Left ventricle myocardium inferior (tissue), 1 donor: ENCODE measurements around the gene CORO2A. TPM values are rescaled to one million over a fixed set of nuclear protein-coding genes. Genes with fewer than 3 reads are reported as not detected.

ENCODE experiments used
- DNase-seq: peaks from one replicate; pipeline ENCODE4 v3.0.0-alpha.2; 2020
- H3K27ac ChIP-seq: fragments of 200-600 bp; replicated peaks from 2 replicates; pipeline ENCODE4 v1.8.0; 2021
- H3K27me3 ChIP-seq: fragments of 200-600 bp; 2 replicates; pipeline ENCODE4 v1.8.0; 2021; ENCODE audit warnings: low read depth
- H3K36me3 ChIP-seq: fragments of 200-600 bp; 2 replicates; pipeline ENCODE4 v1.8.0; 2021
- H3K4me1 ChIP-seq: fragments of 200-600 bp; 2 replicates; pipeline ENCODE4 v1.8.0; 2021
- H3K4me3 ChIP-seq: fragments of 200-600 bp; 2 replicates; pipeline ENCODE4 v1.8.0; 2021; ENCODE audit warnings: mild to moderate bottlenecking, moderate library complexity
- H3K9me3 ChIP-seq: fragments of 200-600 bp; replicated peaks from 2 replicates; pipeline ENCODE4 v1.8.0; 2021
- intact Hi-C: fragments of 100-400 bp; cut with micrococcal nuclease; formaldehyde crosslinking; loops from one replicate; pipeline ENCODE4 v1.11.0; 2022
- total RNA-seq: library from RNA; stranded (reverse); fragmentation: NEBNext Ultra II Directional; extraction: Animal tissue kit (Norgen Biotek cat#: 25700); gene quantifications from one replicate; pipeline ENCODE4 v1.2.1, GENCODE V29; 2021
- TF ChIP-seq, protein P1 (sequence below): fragments of 200-600 bp; IDR thresholded peaks from 2 replicates; pipeline ENCODE4 v1.8.0; 2021; ENCODE audit warnings: antibody characterized with exemption, mild to moderate bottlenecking, borderline replicate concordance
- donor health status: DM: no; HTN: yes; CAD: no; lungs with severe emphysema.

CORO2A gene
- total RNA-seq, 1 donor from 2014 or later = 0.14 TPM

- Histone ChIP-seq H3K9me3 (peaks cover 14% of the 10 kb centered on the region), H3K4me3 (no peak overlapping the region), H3K27ac (peak overlapping the region; percentile 15), H3K4me1 (no peaks in the 10 kb centered on the region), H3K36me3 (peaks cover 8% of the 10 kb centered on the region), H3K27me3 (no peaks in the 10 kb centered on the region)
- DNase-seq = no peak
- TF ChIP-seq, protein P1, sequence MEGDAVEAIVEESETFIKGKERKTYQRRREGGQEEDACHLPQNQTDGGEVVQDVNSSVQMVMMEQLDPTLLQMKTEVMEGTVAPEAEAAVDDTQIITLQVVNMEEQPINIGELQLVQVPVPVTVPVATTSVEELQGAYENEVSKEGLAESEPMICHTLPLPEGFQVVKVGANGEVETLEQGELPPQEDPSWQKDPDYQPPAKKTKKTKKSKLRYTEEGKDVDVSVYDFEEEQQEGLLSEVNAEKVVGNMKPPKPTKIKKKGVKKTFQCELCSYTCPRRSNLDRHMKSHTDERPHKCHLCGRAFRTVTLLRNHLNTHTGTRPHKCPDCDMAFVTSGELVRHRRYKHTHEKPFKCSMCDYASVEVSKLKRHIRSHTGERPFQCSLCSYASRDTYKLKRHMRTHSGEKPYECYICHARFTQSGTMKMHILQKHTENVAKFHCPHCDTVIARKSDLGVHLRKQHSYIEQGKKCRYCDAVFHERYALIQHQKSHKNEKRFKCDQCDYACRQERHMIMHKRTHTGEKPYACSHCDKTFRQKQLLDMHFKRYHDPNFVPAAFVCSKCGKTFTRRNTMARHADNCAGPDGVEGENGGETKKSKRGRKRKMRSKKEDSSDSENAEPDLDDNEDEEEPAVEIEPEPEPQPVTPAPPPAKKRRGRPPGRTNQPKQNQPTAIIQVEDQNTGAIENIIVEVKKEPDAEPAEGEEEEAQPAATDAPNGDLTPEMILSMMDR = no peak
- intact Hi-C loops = no loop called here
These were observed 88.0 kb downstream of the CORO2A start for GRCh38 chr9:98104445-98104881.

DNA sequence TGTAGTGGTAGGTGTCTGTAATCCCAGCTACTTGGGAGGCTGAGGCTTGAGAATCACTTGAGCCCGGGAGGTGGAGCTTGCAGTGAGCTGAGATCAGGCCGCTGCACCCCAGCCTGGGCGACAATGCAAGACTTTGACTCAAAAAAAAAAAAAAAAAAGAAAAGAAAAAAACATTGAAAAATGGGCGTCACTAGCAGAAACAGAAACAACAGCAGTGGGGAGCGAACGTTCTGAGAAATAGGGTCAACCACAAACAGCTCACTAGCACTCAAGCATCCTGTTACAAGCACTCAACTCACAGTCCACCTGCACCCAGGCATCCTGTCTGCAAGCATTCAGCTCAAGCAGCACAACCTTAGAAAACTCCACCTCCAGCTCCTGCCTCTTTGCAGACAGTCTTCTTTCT, 90.6 kb downstream of the CORO2A start:
- H3K4me1 ChIP-seq = no peaks in the 10 kb centered on the region

DNA sequence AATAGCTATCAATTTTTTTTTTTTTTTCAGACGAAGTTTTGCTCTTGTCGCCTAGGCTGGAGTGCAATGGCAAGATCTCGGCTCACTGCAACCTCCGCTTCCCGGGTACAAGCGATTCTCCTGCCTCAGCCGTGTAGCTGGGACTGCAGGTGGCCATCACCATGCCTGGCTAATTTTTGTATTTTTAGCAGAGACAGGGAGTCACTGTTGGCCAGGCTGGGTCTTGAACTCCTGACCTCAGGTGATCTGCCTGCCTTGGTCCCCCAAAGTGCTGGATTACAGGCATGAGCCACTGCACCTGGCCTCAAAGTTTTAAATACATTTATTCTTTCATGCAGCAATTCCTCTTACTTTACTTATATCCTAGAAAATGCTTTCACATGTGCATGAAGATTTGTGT, 91.0 kb downstream of the CORO2A start:
- no peak overlapping the region for H3K27ac ChIP-seq
- no peaks in the 10 kb centered on the region for H3K36me3 ChIP-seq
- no peak for DNase-seq

More for the DNA sequence above, 90.6 kb downstream of the CORO2A start:
- intact Hi-C loops = no loop called here
- Histone ChIP-seq H3K4me3 (no peak overlapping the region), H3K27ac (no peak overlapping the region), H3K9me3 (peaks cover 8% of the 10 kb centered on the region), H3K36me3 (peaks cover under 1% of the 10 kb centered on the region), H3K27me3 (peaks cover 6% of the 10 kb centered on the region)
- TF ChIP-seq, protein P1 = no peak
- no peak for DNase-seq

GRCh38 chr9:98100456-98100855, 92.0 kb downstream of the CORO2A start:
- no peak overlapping the region for H3K4me3 ChIP-seq
- TF ChIP-seq, protein P1 = no peak
- H3K27ac ChIP-seq = no peak overlapping the region
- H3K4me1 ChIP-seq = no peaks in the 10 kb centered on the region
- no peak for DNase-seq
- no peaks in the 10 kb centered on the region for H3K36me3 ChIP-seq
- no peaks in the 10 kb centered on the region for H3K9me3 ChIP-seq
- H3K27me3 ChIP-seq = peaks cover 8% of the 10 kb centered on the region
- intact Hi-C loops = no loop called here

More for the DNA sequence above, 91.0 kb downstream of the CORO2A start:
- Histone ChIP-seq H3K4me1 (no peaks in the 10 kb centered on the region), H3K9me3 (peaks cover 3% of the 10 kb centered on the region), H3K4me3 (no peak overlapping the region), H3K27me3 (peaks cover 6% of the 10 kb centered on the region)
- intact Hi-C loops = no loop called here
- TF ChIP-seq, protein P1 = no peak

- DNase-seq = no peak
- Histone ChIP-seq H3K27me3 (peaks cover 14% of the 10 kb centered on the region), H3K4me3 (no peak overlapping the region), H3K4me1 (no peaks in the 10 kb centered on the region), H3K27ac (no peak overlapping the region), H3K36me3 (no peaks in the 10 kb centered on the region), H3K9me3 (no peaks in the 10 kb centered on the region)
- intact Hi-C loops = no loop called here
- TF ChIP-seq, protein P1 = no peak
These were observed 92.5 kb downstream of the CORO2A start for GRCh38 chr9:98099898-98100297.
